ENCODE data around the gene CELSR1.

DNA sequence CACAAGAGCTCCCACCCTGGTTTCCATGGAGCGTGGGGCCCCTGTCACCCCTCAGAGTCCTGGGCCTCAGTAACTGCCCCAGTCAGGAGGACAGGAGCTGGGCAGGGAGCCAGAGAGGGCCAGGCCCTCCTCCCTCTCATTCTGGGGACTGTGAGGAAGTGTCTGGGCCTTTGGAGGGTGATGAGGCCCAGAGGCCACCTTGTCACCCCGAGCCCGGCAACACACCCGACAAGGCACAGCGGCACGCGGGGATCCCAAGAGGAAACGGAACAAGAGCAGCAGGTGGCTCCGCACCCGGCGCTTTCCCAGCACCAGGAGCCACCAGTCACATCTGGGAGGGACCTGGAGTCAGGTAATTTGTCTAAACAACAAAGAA lies 72.1 kb downstream of the CELSR1 start:
- TF ChIP-seq CTCF (IDR thresholded peaks at IDR 0.05; ENCODE audit: insufficient read depth, low read depth, low read length) (no peak), EZH2 (IDR thresholded peaks at IDR 0.05; ENCODE audit: insufficient read depth, low read length) (no peak)
